Endothelial cell of umbilical vein (primary cell): ENCODE results near the gene CBS. TPM values are rescaled to one million over a fixed set of nuclear protein-coding genes. Genes with fewer than 3 reads are reported as not detected.

Source experiments
- BruUV-seq: library from RNA; stranded (reverse); fragments of 400-500 nt; replicated peaks from 2 replicates; lab custom pipeline; 2021; lab: Mats Ljungman, UMichigan
- CTCF ChIA-PET: fragments of 300-600, 350-600 bp; sonication (Branson Sonifier 250); formaldehyde crosslinking; loops from one replicate; lab custom pipeline; 2021; ENCODE audit warnings: antibody characterized with exemption, inconsistent platforms; lab: Charles Lee
- POLR2A ChIA-PET: fragments of 300-600, 350-600 bp; sonication (Branson Sonifier 250); formaldehyde crosslinking; loops from one replicate; lab custom pipeline; 2021; ENCODE audit warnings: antibody characterized with exemption, inconsistent platforms; lab: Charles Lee
- DNase-seq: peaks from one replicate; pipeline ENCODE4 v3.0.0-alpha.2; 2011; ENCODE audit warnings: low read depth, low spot score
- FAIRE-seq: peaks from 2 replicates; lab custom pipeline; 2011; peaks lifted over from hg19 to GRCh38; lab: Jason Lieb, UNC
- H2AFZ ChIP-seq: 2 replicates; pipeline ENCODE4 v1.6.0; 2012; ENCODE audit warnings: low read depth, low read length, control low read depth, inconsistent platforms
- H3K27ac ChIP-seq: 2 replicates; pipeline ENCODE4 v1.5.1; 2011; ENCODE audit warnings: low read depth, mild to moderate bottlenecking, control low read depth, low read length, moderate library complexity; ENCODE audit not compliant: insufficient read depth
- H3K27me3 ChIP-seq, 2 experiments: 2 replicates each; pipeline versions ENCODE4 v1.6.0 to v1.6.1; 2011; ENCODE audit warnings: low read length in 2 of 2, mixed read lengths in 1 of 2; ENCODE audit not compliant: control insufficient read depth in 2 of 2, insufficient read depth in 2 of 2
- H3K36me3 ChIP-seq, 2 experiments: 2 replicates in 1 of 2; 3 replicates in 1 of 2; pipeline ENCODE4 v1.5.1; 2011; ENCODE audit warnings: low read length in 2 of 2, mild to moderate bottlenecking in 1 of 2, moderate library complexity in 1 of 2; ENCODE audit not compliant: control insufficient read depth in 2 of 2, insufficient read depth in 2 of 2; ENCODE audit errors: extremely low read depth in 1 of 2
- H3K4me1 ChIP-seq: 3 replicates; pipeline ENCODE4 v1.5.1; 2011; ENCODE audit warnings: mild to moderate bottlenecking, low read length; ENCODE audit not compliant: control insufficient read depth, insufficient read depth; ENCODE audit errors: extremely low read depth
- H3K4me2 ChIP-seq: 2 replicates; pipeline ENCODE4 v1.6.1; 2011; ENCODE audit warnings: low read length, control low read depth, mixed read lengths; ENCODE audit not compliant: insufficient read depth
- H3K4me3 ChIP-seq, 3 experiments: fragments of 200-600 bp in 1 of 3; sonication (generic), shearing (Covaris generic) in 1 of 3; replicated peaks in 1 of 3; 2 replicates each; pipeline ENCODE4 v1.5.1; 2011 to 2016; ENCODE audit warnings: control low read depth in 3 of 3, low read length in 3 of 3, mild to moderate bottlenecking in 2 of 3, inconsistent platforms in 1 of 3, low read depth in 1 of 3, moderate library complexity in 1 of 3; ENCODE audit not compliant: insufficient read depth in 1 of 3
- H3K79me2 ChIP-seq: 2 replicates; pipeline ENCODE4 v1.6.0; 2012; ENCODE audit warnings: low read length, inconsistent platforms; ENCODE audit not compliant: control insufficient read depth, insufficient read depth
- H3K9ac ChIP-seq: replicated peaks from 2 replicates; pipeline ENCODE3; 2011; ENCODE audit warnings: low read length, control low read depth; ENCODE audit not compliant: insufficient read depth; ENCODE audit errors: extremely low read depth
- H3K9me1 ChIP-seq: replicated peaks from 3 replicates; pipeline ENCODE4 v1.6.0; 2011; ENCODE audit warnings: mild to moderate bottlenecking, low read length; ENCODE audit not compliant: control insufficient read depth, insufficient read depth; ENCODE audit errors: extremely low read depth
- H3K9me3 ChIP-seq: replicated peaks from 2 replicates; pipeline ENCODE4 v1.5.1; 2012; ENCODE audit warnings: low read length, inconsistent platforms; ENCODE audit not compliant: control insufficient read depth, insufficient read depth
- H4K20me1 ChIP-seq: replicated peaks from 2 replicates; pipeline ENCODE3; 2011; ENCODE audit warnings: mild to moderate bottlenecking, low read length; ENCODE audit not compliant: control insufficient read depth, insufficient read depth; ENCODE audit errors: extremely low read depth
- CTCF ChIP-seq, 2 donors: IDR thresholded peaks; 1 replicate in 1 of 2; 2 replicates in 1 of 2; pipeline ENCODE4 v1.5.1; 2011; ENCODE audit warnings: low read length in 2 of 2, mild to moderate bottlenecking in 2 of 2, moderate library complexity in 2 of 2, control low read depth in 1 of 2, inconsistent platforms in 1 of 2, low read depth in 1 of 2; ENCODE audit not compliant: insufficient read depth in 1 of 2; ENCODE audit errors: extremely low read depth in 1 of 2
- EZH2 ChIP-seq: IDR thresholded peaks from 2 replicates; pipeline ENCODE4 v1.6.1; 2012; ENCODE audit warnings: borderline replicate concordance, low read depth, mild to moderate bottlenecking, moderate library complexity, low read length, inconsistent platforms; ENCODE audit not compliant: severe bottlenecking
- FOS ChIP-seq: IDR thresholded peaks from 2 replicates; pipeline ENCODE4 v1.6.1; 2011; ENCODE audit warnings: mild to moderate bottlenecking, low read length, moderate library complexity, borderline replicate concordance; ENCODE audit not compliant: insufficient read depth
- GATA2 ChIP-seq: IDR thresholded peaks from 2 replicates; pipeline ENCODE4 v1.7.0; 2011; ENCODE audit warnings: low read depth, mild to moderate bottlenecking, moderate library complexity, mixed read lengths, low read length; ENCODE audit not compliant: insufficient read length, insufficient read depth
- JUN ChIP-seq: IDR thresholded peaks from 2 replicates; pipeline ENCODE4 v1.6.1; 2011; ENCODE audit warnings: borderline replicate concordance, low read depth; ENCODE audit not compliant: insufficient read length, insufficient read depth
- MAX ChIP-seq: IDR thresholded peaks from 2 replicates; pipeline ENCODE4 v1.6.1; 2011; ENCODE audit not compliant: insufficient read depth, insufficient read length
- MYC ChIP-seq: IDR thresholded peaks from one replicate; pipeline ENCODE4 v1.6.1; 2011; ENCODE audit warnings: mild to moderate bottlenecking, low read depth, low read length
- POLR2A ChIP-seq: IDR thresholded peaks from 2 replicates; pipeline ENCODE4 v1.6.1; 2012; ENCODE audit warnings: low read depth, mild to moderate bottlenecking, control low read depth, low read length
- POLR2AphosphoS5 ChIP-seq: IDR thresholded peaks from 2 replicates; pipeline ENCODE4 v1.6.1; 2012; ENCODE audit warnings: low read depth, mild to moderate bottlenecking, control low read depth, low read length, moderate library complexity; ENCODE audit not compliant: insufficient read depth
- dilution Hi-C: fragments of 300-500 bp; cut with MboI; formaldehyde crosslinking; loops from one replicate; pipeline ENCODE4 v1.15.0; 2019; ENCODE audit warnings: low sequenced_read_pairs; ENCODE audit not compliant: extremely low pct_ligation_motif_present
- intact Hi-C: fragments of 100-400 bp; cut with micrococcal nuclease; formaldehyde crosslinking; loops from one replicate; pipeline ENCODE4 v1.10.0; 2022
- polyA plus RNA-seq, 4 experiments: library from polyadenylated mRNA; depleted of rRNA in 3 of 4; stranded (reverse) in 3 of 4; unstranded in 1 of 4; fragments of >200 nt; gene quantifications; 2 replicates each; pipeline versions ENCODE4 v1.2.1 to v1.2.3, GENCODE V29; 2011 to 2012; ENCODE audit warnings: missing spikeins in 1 of 4
- total RNA-seq: library from RNA; stranded (reverse); gene quantifications from 2 replicates; pipeline ENCODE4 v1.2.3, GENCODE V29; 2021

Gene CBS
- total and polyA plus RNA-seq, 2 donors (not counting 3 experiments of a cell fraction or from before 2014, with no cell fraction given) = 22.0 to 92.9 TPM

GRCh38 chr21:43015906-43016540 is 59.6 kb downstream of the CBS start:
- Histone ChIP-seq H3K79me2 (no peaks in the 10 kb centered on the region), H3K27me3 (no peaks in the 10 kb centered on the region), H2AFZ (no peak overlapping the region), H3K9me3 (no peaks in the 10 kb centered on the region), H3K9ac (no peak overlapping the region), H3K4me3 (no peak overlapping the region), H3K27ac (no peak overlapping the region), H3K4me1 (no peaks in the 10 kb centered on the region), H4K20me1 (no peaks in the 10 kb centered on the region), H3K36me3 (peaks cover 0 to 6% of the 10 kb centered on the region in 2 experiments), H3K9me1 (no peaks in the 10 kb centered on the region), H3K4me2 (no peak overlapping the region)
- intact Hi-C loops (no loop called here), dilution Hi-C loops (no loop called here)
- DNase-seq = no peak
- POLR2A ChIA-PET = no interaction called here
- BruUV-seq = no TSS peak
- TF ChIP-seq MAX = no peak
- TF ChIP-seq MYC = no peak
- no peak for TF ChIP-seq POLR2A
- no peak for TF ChIP-seq GATA2
- TF ChIP-seq EZH2 = no peak
- TF ChIP-seq CTCF (IDR thresholded peaks at IDR 0.05; ENCODE audit: extremely low read depth in 1 of 2, insufficient read depth in 1 of 2, low read depth in 1 of 2, low read length in 2 of 2) = no peak
- no peak for TF ChIP-seq JUN
- TF ChIP-seq FOS = no peak
- no peak for TF ChIP-seq POLR2AphosphoS5
- CTCF ChIA-PET = no interaction called here
- no peak for FAIRE-seq
